ENCODE results near the gene SUMO4.

DNA sequence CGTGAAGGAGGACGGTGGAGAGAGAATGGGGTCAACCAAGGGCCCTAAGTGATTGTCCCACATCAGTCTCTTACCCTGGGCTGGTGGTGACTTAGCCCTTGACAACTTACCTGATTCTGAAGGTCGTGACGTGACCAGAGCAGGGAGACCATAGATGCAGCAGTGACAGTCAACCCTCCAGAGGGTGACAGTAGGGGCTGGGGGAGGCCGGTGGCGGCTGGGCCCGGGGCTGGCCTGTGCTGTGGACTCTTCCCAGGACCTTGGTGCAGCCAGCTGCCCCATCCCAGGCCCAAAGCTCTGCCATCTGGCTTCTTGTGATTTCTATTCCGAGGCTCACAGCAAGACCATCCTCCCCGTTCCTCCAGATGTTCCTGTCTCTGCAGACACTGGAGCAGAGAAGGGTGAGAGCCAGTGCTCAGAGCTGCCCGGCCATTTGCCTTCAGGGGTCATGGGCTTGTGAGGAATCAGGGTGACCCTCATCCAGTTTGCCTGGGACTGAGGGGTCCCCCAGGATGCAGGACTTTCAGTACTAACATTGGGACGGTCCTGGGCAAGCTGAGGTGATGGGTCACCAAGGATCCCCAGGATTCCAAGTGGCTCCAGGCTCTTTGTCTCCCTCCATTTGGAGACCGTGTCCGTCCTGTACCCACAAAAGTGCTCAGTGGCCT is 36.0 kb downstream of the SUMO4 start:
- TF ChIP-seq, protein P1, sequence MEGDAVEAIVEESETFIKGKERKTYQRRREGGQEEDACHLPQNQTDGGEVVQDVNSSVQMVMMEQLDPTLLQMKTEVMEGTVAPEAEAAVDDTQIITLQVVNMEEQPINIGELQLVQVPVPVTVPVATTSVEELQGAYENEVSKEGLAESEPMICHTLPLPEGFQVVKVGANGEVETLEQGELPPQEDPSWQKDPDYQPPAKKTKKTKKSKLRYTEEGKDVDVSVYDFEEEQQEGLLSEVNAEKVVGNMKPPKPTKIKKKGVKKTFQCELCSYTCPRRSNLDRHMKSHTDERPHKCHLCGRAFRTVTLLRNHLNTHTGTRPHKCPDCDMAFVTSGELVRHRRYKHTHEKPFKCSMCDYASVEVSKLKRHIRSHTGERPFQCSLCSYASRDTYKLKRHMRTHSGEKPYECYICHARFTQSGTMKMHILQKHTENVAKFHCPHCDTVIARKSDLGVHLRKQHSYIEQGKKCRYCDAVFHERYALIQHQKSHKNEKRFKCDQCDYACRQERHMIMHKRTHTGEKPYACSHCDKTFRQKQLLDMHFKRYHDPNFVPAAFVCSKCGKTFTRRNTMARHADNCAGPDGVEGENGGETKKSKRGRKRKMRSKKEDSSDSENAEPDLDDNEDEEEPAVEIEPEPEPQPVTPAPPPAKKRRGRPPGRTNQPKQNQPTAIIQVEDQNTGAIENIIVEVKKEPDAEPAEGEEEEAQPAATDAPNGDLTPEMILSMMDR (IDR thresholded peaks at IDR 0.05; ENCODE audit: low read depth, low read length, missing input control), result no peak
- TF ChIP-seq HNF4G (IDR thresholded peaks at IDR 0.05), result no peak
- TF ChIP-seq TAF1 (conservative IDR thresholded peaks at IDR 0.05), result no peak
- TF ChIP-seq GABPA (IDR thresholded peaks at IDR 0.05 in 1 of 2, conservative IDR thresholded peaks at IDR 0.05 in 1 of 2), result no peak
- no peak for TF ChIP-seq SP1 (IDR thresholded peaks at IDR 0.05)
- TF ChIP-seq, protein P2, sequence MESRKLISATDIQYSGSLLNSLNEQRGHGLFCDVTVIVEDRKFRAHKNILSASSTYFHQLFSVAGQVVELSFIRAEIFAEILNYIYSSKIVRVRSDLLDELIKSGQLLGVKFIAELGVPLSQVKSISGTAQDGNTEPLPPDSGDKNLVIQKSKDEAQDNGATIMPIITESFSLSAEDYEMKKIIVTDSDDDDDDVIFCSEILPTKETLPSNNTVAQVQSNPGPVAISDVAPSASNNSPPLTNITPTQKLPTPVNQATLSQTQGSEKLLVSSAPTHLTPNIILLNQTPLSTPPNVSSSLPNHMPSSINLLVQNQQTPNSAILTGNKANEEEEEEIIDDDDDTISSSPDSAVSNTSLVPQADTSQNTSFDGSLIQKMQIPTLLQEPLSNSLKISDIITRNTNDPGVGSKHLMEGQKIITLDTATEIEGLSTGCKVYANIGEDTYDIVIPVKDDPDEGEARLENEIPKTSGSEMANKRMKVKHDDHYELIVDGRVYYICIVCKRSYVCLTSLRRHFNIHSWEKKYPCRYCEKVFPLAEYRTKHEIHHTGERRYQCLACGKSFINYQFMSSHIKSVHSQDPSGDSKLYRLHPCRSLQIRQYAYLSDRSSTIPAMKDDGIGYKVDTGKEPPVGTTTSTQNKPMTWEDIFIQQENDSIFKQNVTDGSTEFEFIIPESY (IDR thresholded peaks at IDR 0.05), result no peak
- TF ChIP-seq, protein P3, sequence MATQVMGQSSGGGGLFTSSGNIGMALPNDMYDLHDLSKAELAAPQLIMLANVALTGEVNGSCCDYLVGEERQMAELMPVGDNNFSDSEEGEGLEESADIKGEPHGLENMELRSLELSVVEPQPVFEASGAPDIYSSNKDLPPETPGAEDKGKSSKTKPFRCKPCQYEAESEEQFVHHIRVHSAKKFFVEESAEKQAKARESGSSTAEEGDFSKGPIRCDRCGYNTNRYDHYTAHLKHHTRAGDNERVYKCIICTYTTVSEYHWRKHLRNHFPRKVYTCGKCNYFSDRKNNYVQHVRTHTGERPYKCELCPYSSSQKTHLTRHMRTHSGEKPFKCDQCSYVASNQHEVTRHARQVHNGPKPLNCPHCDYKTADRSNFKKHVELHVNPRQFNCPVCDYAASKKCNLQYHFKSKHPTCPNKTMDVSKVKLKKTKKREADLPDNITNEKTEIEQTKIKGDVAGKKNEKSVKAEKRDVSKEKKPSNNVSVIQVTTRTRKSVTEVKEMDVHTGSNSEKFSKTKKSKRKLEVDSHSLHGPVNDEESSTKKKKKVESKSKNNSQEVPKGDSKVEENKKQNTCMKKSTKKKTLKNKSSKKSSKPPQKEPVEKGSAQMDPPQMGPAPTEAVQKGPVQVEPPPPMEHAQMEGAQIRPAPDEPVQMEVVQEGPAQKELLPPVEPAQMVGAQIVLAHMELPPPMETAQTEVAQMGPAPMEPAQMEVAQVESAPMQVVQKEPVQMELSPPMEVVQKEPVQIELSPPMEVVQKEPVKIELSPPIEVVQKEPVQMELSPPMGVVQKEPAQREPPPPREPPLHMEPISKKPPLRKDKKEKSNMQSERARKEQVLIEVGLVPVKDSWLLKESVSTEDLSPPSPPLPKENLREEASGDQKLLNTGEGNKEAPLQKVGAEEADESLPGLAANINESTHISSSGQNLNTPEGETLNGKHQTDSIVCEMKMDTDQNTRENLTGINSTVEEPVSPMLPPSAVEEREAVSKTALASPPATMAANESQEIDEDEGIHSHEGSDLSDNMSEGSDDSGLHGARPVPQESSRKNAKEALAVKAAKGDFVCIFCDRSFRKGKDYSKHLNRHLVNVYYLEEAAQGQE (IDR thresholded peaks at IDR 0.05), result no peak
- no peak for TF ChIP-seq RAD21 (IDR thresholded peaks at IDR 0.05)
- no peak for TF ChIP-seq YY1 (IDR thresholded peaks at IDR 0.05)
- no peak for TF ChIP-seq JUND (IDR thresholded peaks at IDR 0.05)
- TF ChIP-seq RXRA (IDR thresholded peaks at IDR 0.05), result no peak
